Superior temporal gyrus (tissue), 1 donor: ENCODE data around the gene SARDH.
"Not testable (repeated sequence)": the region's sequence is repeated elsewhere in the genome, so short reads cannot be mapped to it uniquely, and the experiment has no call there.

ENCODE experiments used
- DNase-seq: peaks from one replicate; pipeline ENCODE4 v3.0.0-alpha.2; 2016; ENCODE audit errors: extremely low spot score

The SARDH gene

DNA sequence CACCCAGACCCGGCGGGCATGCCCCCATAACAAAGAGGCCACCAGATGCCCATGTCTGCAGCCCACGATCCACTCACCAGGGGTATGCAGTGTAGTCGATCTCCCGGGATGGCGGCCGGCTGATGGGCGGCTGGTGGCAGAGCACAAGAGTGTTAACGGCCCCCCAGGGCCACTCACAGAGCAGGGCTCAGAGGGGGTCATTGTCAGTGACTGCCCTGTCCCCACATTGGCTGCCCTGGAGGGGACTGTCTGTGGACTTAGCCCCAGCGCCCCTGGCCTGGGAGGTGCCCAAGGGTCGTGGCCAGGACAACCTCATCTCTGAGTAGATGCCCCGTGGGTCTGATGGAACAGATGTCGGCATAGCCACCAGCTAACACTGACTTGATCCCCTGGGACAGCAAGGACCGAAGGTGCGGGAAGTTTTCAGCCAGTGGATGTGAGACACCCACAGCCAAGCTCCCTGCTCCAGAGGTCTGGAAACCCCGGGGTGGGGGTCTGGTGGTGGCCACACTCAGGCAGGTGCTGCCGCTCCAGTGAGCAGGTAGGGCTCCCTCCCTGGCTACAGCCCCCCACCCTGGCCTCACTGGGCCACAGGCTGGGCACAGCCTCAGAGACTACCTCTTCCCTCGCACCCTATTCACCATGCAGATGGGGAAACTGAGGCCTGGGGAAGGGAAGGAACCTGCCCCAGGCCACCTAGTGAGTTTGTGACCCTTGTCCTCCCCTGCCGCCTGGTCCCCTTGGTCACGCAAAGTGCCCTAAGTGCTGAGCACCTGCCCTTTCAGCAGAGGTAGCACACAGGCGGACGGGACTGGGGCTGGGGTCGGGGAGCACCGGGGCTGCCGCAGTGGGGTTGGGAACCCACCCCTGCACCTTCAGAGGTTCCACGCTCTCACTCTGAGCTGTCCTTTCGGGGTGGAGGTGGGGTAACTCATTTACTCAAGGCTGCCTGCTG, 38.1 kb upstream of the SARDH start:
- DNase-seq: no peak

DNA sequence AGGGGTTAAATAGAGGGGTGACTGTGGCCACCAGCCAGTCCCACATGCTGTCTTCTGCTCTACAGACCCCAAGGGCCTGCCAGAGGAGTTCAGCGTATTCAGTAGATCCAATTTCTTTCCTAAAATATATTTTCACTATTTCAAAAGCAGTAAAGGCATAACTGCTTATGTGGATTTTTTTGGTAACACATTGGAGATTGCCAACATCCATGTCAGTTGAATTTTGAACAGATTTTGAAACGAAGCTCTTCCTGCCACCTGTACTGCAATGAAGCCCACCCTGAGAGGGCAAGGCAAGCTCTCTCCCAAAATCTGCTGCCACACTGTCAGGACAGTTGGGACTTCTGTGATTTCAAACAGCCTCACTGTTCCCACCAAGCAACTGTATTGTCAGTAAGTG, 37.1 kb upstream of the SARDH start:
- DNase-seq: no peak

DNA sequence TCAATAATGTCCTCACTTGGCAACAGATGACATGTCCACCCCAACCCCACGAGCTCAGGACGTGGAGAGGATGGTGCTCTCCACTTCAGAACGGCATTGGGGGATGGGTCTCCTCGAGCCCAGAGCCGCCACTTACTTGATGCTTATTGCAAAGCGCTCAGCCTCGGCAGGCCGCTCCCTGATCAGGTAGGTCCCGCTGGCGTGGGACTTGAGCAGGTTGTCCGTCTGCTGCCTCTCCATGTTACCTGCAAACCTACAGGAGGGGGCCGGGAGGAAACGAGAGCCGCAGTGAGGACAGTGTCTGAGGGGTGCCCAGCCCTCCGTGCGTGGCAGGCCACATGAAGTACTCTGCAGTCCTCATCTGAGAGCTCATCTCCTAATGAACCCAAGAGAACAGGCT, 36.6 kb upstream of the SARDH start:
- no peak for DNase-seq

- DNase-seq: no peak
Measured at GRCh38 chr9:133773889-133774655, 35.9 kb upstream of the SARDH start.

GRCh38 chr9:133772581-133772980, 34.4 kb upstream of the SARDH start:
- no peak for DNase-seq

GRCh38 chr9:133771486-133772482, 33.6 kb upstream of the SARDH start:
- no peak for DNase-seq

DNA sequence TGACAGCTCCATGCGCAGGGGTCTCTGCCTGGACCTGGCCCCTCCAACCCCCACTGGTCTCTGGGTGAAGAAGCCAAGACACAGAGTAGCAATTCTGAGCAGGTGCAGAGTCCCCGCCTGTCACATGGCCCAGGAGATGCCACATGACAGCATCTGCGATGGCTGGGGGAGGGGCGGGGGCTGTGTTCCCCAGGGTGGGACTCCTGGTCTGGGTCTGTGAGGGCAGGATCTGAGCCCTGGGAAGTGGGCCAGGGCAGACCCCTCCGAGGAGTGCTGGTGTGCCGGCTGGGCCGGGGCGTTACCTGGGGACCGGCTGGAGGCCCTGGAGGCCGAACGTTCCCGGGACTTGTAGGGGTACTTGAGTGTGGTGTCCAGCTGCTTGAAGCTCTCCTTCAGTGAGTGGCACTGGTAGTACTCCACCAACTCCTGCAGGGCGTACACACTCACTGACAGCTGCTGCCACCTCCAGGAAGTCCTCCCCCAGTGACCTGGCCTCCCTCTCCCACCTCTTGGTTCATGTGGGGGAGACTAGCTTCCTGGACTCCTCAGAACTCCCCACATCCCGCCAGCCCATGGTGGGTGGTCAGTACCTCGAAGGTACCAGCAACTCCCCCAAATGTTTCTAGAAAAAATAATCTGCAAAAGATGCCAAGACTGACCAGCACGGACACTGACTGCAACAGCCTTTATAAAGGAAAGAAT, 32.1 kb upstream of the SARDH start:
- no peak for DNase-seq

DNA sequence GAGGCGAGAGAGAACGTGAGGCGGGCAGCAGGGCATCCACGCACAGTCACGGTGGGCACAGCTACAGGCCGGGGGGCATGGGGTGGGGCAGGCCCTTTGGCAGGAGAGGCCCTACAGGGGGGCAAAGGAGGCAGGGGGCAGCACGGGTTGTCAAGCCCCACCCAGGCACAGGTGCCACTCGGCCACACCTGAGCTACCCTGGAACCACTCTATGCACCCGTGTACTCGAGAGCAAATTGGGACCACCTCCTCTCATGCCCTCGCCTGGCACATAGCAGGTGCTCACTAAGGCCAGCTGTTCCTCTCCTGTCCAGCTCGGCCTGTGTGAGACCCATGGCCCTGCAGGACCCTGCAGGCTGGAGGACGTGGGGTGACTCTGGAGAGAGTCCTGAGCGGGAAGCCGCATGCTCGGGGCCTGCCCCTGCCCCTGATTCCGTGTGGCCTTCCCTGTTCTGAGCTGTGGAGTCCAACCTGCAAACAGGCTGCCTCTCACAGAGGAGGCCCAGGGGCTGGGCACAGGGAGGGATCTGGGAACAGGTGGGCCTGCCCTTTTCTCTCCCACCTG, 31.4 kb upstream of the SARDH start:
- no peak for DNase-seq

DNA sequence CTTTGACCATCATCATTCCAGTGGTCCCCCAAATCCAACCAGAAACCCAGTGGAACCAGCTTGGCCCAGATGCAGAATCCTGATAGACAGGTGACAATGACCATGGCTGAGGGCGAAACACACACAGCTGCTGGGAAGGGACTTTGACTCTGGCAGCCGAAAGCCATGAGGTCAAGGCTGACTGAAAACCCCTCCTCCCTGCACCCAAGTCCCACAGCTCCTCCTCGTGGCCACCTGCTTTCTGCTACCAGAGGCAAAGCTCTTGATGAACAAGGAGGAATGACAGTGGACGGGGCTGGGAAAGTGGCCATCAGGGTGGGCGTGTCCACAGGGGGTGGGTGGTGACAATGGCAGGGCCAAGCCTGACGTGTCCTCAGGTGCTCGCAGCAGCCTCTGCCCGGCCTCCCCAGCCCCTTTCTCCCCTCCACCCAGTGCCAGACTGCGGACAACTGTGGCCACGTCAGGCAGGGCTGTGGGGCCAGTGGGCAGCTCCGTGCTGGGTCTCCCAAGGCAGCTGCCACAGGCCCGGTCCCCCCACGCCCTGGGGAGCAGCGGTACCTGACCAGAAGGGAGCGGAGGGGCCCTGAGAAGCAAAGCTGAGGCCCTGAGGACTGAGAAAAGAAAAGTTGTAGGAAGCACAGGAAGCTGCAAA, 30.8 kb upstream of the SARDH start:
- no peak for DNase-seq

DNA sequence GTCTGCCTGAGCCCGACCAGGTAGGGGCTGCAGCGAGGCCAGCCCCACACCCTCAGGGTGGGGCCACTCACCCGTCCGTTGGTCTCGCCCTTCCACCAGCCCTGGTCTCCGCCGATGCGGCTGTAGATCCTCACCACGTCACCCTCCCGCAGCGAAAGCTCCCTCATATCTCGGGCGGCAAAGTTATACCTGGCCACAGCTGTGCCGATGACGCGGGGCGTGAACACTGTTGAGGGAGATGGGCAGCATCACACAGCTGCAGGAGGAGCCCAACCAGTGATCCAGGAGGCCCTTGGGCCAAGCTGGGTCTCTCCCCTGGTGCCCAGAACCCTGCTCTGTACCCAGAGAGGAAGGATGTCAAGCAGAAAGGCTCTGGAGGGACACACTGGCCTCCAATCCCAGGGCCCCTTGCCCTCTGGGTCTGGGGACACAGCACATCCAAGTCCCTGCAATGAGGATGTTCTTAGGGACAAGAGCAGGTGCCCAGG, 30.3 kb upstream of the SARDH start:
- no peak for DNase-seq

DNA sequence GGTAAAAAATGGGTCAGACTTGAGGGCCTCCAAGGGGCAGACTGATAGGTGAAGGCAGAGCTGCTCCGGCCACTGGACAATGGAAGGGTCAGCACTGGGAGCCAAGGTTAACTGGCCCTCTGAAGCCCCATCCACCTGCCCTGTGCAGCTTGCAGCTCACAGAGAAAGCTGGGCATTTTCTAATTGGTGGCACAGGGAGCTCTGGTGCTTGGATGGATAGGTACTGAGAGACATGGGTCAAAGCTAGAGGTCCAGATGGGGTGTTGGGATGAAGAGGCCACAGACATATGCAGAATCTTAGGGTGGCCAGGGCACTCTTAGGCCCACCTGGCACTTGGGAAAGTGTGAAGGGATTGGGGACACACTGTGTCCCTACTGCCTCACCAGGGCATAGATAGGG, 29.5 kb upstream of the SARDH start:
- no peak for DNase-seq

GRCh38 chr9:133767008-133767407, 28.9 kb upstream of the SARDH start:
- no peak for DNase-seq

DNA sequence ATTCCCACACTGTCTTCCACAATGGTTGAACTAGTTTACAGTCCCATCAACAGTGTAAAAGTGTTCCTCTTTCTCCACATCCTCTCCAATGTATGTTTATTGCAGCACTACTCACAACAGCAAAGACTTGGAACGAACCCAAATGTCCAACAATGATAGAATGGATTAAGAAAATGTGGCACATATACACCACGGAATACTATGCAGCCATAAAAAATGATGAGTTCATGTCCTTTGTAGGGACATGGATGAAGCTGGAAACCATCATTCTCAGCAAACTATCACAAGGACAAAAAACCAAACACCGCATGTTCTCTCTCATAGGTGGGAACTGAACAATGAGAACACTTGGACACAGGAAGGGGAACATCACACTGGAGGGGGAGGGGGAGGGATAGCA, 28.1 kb upstream of the SARDH start:
- not testable (repeated sequence) for DNase-seq

- DNase-seq: no peak
Measured at GRCh38 chr9:133763272-133764183, 25.4 kb upstream of the SARDH start.

DNA sequence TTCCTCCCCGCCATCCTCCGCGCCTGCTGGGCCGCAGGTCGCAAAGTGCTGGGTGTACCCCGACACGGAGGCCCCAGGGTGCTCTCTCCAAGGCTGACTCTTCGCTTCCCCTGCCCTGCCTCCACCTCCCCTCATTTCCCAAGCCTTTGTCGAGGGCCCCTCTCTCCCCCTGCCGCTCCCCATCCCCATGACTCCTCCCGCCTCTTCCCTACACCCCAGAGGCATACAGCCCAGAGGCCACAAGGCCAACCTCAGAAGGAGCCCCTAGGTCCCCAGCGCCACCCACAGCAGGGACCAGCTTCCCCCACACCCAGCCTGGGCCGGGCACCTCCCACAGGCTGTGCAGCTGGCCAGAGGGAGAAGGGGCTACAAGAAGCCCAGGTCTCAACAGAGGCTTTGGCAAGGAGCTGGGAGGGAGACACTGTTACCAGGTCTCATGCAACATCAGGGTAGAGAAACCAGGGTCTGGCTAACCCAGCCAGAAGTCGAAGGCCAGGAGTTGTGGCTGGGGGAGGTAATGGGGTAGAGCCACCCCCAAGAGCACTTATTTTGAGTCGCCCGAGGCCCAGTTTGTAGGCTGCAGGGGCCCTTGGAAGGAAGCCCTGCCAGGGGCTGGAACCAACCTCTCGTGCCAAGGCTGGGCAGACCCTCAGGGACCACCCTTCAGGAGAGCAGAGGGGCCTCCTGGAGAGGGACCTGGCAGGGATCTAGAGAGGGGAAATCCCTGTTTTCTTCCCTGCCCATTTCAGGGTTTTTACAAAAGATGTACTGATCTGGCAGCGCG, 24.5 kb upstream of the SARDH start:
- DNase-seq: no peak

GRCh38 chr9:133761641-133762248, 23.6 kb upstream of the SARDH start:
- no peak for DNase-seq

DNA sequence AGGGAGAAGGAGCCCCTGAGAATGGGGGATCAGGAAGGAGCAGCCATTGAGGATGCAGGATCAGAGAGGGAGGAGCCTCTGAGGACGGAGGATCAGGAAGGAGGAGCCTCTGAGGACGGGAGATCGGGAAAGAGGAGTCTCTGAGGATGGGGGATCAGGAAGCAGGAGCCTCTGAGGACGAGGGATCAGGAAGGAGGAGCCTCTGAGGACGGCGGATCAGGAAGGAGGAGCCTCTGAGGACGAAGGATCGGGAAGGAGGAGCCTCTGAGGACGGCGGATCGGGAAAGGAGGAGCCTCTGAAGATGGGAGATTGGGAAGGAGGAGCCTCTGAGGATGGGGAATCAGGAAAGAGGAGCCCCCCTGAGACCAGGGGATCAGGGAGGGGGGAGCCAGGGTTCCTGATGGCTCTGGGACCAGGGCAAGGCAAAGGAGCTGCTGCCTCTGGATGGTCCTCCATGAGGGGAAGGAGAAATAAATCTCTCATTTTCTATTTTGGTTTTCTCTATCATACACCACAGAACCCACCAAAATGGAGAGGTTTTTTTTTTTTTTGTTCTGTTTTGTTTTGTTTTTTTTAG, 22.6 kb upstream of the SARDH start:
- DNase-seq: no peak
